GM18858 (cell line): ENCODE measurements around the gene PCBP3.
"Not testable (repeated sequence)": the region's sequence is repeated elsewhere in the genome, so short reads cannot be mapped to it uniquely, and the experiment has no call there.

Experiments used
- ATAC-seq: cut with Tn5 transposase; IDR thresholded peaks from one replicate; pipeline ENCODE4 v1.9.1; 2021; ENCODE audit not compliant: unreplicated experiment

PCBP3 gene

DNA sequence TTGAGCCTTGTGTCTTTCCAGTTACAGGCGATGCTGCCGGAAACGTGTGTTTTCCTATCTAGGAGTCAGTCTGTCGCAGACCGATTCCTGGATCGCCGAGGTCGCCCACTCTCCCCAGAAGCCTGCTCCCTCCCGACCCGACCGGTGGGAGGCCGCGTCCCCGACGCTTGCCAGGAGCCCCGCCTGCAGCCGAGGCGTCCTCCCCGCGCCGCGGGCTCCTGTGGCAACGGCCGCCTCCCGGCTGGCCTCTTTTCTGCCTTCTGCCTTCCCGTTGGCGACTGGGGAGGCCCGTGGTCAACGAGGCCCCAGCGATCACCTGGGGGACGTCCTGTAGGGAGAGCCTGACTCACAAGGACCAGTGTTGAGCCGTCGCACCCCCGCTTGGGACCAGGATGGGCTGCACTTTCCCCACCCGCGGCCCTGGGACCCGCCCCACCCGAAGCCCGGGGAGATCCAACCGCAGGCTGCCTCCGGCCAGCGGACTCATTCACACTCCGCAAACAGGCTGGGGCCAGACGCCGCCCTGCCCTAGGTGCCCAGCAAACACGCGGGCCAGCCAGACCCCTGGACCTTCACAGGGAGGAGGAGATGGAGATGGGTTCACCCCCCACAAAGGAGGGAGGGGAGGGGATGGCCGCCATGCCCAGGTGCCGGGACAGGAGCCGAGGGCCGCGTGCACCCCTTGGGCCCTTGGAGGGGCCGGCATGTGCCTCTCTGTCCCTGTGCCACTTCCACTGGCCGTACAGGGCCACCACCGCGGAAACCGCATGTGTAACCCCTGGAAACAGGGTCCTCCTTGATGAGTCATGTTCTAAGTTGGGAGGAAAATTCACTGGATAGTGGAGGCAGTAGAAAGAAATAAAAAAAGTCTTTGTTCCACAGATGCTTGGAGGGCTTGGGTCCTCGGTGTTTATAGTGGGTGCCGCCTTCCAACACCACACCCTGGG, 330.8 kb downstream of the PCBP3 start:
- no peak for ATAC-seq

DNA sequence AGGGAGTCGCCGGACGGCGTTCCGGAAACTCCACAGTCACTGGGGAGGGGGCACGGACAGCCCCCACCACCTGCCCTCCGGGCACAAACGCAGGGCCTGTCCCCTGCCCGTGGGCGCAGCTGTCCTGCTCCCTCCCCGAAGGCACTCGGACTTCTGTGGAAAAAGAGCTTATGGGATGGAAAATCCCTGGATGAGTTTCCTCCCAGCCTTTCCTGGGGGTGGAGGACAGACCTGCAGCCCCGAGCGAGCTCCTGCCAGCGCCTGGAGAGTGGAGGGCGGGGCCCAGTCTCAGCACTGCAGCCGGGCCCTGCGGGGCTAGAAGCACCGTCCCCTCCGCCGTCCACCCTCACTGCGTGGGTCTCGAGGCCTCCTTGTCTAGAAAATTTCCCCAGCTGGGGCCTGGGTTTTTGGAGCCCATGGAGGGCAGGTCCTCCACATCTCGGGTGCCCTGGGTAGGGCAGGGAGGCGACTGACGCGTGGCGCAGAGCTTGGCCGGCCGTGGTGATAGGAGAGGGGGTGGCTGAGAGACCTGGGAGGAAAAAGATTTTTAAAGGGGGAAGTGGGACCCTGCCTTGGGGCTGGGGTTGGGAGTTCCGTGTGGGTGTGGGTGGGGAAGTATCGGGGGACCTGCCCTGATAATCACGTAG, 331.6 kb downstream of the PCBP3 start:
- ATAC-seq, result no peak

DNA sequence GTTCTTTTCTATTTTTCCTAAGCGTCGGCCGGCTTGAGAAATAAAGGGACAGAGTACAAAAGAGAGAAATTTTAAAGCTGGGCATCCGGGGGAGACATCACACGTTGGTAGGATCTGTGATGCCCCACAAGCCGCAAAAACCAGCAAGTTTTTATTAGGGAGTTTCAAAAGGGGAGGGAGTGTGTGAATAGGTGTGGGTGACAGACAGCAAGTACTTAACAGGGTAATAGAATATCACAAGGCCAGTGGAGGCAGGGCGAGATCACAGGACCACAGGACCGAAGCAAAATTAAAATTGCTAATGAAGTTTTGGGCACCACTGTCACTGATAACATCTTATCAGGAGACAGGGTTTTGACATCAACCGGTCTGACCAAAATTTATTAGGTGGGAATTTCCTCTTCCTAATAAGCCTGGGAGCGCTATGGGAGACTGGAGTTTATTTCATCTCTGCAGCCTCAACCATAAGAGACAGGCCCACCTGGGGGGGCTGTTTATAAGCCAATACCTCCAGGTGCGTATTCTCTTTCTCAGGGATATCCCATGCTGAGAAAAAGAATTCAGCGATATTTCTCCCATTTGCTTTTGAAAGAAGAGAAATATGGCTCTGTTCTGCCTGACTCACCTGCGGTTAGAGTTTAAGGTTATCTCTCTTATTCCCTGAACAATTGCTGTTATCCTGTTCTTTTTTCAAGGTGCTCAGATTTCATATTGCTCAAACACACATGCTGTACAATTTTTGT, 332.3 kb downstream of the PCBP3 start:
- not testable (repeated sequence) for ATAC-seq

DNA sequence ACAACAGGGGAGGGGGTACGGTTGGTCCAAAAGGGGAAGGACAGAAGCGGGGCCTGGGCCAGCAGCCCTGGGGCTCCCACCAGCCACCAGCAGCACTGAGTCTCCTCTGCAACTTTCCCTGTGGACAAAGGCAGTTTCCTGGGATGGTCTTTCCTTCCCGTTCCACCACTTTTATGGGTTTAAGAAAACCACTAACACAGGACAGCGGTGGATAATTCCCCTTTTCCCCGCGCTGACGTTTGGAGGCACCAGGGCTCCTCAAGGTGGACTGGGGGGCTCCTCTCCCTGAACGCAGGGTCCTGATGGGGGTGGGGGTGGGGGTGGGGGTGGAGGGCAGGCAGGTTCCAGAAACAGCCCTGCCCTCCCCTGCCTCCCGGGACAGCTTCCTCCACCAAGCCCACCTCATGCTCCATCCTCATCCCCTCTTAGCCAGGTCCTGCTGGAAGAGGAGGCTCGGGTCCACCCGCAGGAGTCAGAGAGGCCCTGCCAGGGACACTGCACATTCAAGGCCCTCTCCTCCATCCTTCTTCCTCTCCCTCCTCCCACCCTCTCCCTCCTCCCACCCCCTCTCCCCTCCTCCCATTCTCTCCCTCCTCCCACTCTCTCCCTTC, 333.3 kb downstream of the PCBP3 start:
- no peak for ATAC-seq

DNA sequence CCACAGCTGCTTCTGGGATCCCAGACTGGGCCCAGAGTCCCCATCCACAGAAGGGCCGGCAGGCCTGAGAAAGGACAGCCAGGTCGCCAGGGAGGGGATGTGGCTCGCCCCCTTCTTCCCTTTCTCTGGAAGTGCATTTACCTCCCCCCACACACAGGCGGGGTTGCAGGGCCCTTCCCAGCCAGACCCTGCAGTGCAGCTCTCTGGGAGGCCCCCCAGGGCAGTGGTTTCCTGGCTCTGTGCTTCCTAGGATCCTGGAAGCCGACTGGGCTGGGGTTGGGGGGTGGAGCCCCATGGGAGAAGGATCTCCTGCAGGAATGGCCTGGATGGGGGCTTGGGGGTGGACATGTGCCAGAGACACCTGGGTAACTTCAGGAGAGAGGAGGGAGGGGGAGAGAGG, 333.9 kb downstream of the PCBP3 start:
- no peak for ATAC-seq

DNA sequence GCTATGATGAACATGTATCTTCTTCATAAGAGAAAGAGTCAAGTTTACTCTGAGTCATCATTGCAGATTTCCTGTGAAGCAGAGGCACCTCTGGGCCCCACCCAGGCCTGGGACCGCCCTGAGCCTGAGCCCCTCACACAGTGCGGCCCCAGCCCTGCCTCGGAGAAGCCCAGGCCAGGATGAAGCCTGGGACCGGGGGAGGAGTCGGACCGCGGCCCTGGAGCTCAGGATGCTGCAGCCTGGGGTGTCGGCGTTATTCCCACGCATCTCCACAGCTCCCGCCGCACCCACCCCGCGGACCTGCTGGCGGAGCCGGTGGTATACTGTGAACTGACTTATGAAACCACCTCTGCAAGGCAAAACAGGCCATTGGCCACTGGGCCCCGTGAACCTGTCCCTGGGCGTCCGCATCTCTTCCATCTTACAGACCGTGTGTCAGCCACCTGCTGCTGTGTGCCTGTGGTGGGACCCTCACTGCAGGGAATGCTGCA, 335.7 kb downstream of the PCBP3 start:
- no peak for ATAC-seq

DNA sequence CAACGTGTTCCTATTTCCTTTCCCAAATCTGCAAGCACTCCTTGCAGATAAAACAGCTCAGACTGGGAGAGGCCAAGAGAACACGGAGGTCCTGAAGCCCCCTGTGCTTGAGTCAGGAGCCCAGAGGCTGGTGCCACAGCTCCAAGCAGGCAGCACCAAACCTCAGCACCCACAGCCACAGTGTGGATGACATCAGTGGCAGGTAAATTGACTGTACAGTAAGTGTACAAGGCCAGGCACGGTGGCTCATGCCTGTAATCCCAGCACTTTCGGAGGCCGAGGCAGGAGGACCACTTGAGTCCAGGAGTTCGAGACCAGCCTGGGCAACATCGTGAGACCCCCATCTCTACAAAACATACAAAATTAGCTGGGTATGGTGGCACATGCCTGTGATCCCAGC, 336.1 kb downstream of the PCBP3 start:
- no peak for ATAC-seq

DNA sequence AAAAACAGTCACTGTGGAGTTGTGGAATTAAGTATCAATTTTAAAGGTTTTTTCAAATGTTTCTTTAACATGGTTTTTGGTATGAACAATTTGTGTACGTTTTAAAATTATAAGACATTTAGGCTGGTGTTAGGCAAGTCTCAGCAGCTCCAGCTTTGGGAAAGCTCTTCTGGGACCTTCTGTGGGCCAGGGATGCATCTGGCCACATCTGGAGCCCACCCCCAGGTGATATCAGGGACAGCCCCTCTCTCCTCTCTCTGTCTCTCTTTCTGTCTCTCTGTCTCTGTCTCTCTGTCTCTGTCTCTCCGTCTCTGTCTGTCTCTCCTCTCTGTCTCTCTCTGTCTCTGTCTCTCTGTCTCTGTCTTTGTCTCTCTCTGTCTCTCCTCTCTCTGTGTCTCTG, 336.7 kb downstream of the PCBP3 start:
- no peak for ATAC-seq

DNA sequence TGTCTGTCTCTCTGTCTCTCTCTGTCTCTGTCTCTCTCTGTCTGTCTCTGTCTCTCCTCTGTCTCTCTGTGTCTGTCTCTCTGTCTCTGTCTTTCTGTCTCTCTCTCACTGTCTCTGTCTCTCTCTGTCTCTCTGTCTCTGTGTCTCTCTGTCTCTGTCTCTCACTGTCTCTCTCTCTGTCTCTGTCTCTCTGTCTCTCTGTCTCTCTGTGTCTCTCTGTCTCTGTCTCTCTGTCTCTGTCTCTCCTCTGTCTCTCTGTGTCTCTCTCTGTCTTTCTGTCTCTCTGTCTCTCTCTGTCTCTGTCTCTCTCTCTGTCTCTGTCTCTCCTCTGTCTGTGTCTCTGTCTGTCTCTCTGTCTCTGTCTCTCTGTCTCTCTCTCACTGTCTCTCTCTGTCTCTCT, 337.2 kb downstream of the PCBP3 start:
- no peak for ATAC-seq

DNA sequence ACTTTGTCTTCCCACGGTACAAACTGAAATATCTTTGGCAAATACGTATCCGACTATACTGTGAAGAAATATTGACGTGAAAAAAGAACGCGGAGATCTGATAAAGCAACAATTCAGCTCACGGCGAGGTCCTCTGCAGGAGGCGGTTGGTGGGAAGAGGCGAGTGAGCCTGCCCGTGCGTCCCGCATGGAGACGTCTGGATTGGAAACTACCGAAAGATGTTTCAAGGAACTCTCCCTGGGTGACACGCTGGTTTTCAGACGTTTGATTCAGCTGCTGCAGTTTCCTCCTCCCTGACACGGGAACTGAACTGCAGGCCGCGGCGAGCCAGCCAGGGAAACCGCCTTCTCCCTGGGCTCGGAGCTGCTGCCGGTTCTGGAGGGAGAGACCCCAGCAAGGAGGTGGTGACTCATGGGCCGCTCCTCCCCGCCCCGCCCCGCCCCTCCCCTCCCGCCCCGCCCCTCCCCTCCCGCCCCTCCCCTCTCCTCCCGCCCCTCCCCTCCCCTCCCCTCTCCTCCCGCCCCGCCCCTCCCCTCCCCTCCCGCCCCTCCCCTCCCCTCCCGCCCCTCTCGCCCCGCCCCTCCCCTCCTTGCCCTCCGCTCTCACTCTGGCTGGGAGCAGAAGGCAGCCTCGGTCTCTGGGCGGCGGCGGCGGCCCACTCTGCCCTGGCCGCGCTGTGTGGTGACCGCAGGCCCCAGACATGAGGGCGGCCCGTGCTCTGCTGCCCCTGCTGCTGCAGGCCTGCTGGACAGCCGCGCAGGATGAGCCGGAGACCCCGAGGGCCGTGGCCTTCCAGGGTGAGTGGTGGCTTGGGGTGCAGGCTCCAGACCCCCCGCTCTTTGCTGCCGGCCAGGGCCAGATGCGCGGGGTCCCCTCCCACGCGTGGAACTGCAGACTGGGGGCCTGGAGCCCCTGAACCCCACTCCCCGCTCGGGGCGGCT, 337.9 kb downstream of the PCBP3 start, which contains the start of gene COL6A1:
TSS of gene COL6A1 (plus strand) at position 620 of the 941 bp plus-strand sequence. CDS start at position 701, 81 bp downstream.
- no peak for ATAC-seq

DNA sequence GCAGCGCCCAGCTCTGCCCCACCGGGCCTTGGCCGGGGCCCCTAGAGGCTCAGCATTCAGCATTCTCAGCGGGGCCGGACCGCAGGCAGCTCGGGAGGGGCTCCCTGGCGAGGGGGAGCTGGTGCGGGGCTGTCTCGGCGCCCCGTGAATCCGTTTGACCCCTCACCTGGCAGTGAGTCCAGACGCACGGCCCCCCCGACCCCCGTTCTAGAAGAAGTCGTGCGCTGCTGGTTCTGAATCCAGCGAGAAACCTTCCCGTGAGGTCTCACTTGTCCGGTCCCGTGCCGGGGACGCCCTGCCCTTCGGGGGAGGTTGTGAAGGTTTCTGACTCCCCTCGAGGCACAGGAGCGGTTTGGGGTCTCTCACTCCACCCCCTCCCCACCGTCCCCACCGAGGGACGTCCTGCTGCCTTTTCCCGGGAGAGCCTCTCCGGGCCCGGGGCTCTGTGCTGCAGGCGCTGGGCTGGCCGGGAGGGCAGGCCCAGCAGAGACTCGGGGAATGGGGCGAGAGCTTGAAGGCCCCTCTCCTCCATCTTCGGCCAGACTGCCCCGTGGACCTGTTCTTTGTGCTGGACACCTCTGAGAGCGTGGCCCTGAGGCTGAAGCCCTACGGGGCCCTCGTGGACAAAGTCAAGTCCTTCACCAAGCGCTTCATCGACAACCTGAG, 338.7 kb downstream of the PCBP3 start:
- ATAC-seq, result no peak

DNA sequence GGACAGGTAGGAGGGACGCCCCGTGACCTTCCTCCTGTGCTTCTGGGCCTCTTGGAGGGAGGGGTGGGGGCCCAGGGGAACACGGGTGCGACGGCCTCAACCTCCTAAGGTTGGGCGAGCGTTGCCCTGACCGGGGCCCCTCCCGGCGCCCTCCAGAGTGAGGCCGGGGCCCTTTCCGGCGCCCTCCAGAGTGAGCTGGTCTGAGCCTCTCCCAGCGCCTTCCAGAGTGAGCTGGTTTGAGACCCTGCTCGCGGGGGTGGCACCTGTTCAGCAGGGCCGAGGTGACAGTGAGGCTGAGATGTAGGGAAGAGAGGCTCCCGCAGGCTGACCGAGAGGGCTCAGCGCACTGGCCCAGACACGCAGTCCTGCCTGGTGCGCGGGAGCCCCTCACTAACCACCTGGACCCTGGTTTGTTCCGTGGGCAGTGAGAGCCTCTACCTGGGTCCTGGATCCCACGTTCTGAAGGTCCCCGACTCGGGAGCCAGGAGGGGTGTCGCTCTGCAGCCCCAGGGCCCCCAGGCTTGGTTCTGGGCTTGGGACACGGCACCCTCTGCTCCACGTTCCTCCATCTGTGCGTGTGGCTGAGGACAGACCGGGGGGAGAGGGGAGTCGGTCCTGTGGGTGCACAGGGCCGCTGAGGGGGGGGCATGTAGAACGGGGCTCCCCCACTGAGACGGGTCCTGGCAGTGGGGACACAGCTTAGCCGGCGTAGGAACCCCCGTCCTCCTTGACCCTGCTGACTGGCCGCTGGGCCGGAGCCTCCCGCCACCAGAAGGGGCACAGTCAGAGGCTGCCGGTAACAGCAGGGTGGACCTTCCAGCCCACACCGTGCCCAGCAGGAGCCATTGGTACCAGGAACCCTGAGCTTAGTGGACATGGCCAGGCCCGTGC, 339.5 kb downstream of the PCBP3 start:
- no peak for ATAC-seq

DNA sequence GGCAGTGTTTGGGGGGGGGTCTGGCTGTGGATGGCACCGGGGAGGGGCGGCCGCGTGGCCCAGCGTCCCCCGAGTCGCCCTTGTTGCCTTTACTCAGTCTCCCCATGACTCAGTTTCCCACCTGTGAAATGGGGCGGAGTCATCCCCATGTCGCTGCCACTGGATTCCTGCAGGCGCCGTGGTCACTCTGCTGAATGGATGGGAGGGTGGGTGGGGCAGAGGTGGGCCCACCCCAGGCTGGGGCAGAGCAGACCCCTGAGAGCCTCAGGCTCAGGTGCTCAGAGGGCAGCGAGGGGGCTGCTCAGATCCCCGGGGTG, 340.1 kb downstream of the PCBP3 start:
- ATAC-seq, result no peak

DNA sequence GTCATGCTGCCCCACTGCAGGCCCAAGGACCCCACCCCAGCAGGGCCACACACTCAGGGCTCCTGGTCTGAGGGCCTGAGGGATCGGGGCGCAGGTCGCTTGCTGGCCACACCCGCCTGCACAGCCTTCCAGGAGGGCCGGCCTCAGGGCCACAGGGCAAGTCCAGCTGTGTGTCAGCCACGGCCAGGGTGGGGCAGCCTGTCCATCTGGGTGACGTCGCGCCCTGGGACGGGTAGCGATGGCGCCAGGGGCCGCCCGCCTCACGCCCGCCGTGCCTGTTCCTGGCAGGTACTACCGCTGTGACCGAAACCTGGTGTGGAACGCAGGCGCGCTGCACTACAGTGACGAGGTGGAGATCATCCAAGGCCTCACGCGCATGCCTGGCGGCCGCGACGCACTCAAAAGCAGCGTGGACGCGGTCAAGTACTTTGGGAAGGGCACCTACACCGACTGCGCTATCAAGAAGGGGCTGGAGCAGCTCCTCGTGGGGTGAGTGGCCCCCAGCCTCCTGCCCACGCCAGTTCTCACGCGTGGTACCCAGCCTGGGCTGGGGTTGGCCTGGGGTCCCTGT, 340.5 kb downstream of the PCBP3 start:
- ATAC-seq, result no peak

DNA sequence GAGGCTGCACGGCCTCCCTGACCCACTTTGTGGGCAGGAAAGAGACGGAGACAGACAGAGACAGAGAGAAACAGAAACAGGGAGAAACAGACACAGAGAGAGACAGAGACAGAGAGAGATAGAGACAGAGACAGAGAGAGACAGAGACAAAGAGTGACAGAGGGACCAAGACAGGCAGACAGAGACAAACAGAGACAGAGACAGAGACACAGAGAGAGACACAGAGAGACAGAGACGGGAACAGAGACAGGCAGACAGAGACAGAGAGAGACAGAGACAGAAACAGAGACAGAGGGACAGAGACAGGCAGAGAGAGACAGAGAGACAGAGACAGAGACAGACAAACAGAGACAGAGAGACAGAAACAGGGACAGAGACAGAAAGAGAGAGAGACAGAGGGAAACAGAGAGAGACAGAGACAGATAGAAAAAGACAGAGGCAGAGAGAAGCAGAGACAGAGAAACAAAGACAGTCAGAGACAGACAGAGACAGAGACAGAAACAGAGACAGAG, 341.1 kb downstream of the PCBP3 start:
- ATAC-seq, result no peak

DNA sequence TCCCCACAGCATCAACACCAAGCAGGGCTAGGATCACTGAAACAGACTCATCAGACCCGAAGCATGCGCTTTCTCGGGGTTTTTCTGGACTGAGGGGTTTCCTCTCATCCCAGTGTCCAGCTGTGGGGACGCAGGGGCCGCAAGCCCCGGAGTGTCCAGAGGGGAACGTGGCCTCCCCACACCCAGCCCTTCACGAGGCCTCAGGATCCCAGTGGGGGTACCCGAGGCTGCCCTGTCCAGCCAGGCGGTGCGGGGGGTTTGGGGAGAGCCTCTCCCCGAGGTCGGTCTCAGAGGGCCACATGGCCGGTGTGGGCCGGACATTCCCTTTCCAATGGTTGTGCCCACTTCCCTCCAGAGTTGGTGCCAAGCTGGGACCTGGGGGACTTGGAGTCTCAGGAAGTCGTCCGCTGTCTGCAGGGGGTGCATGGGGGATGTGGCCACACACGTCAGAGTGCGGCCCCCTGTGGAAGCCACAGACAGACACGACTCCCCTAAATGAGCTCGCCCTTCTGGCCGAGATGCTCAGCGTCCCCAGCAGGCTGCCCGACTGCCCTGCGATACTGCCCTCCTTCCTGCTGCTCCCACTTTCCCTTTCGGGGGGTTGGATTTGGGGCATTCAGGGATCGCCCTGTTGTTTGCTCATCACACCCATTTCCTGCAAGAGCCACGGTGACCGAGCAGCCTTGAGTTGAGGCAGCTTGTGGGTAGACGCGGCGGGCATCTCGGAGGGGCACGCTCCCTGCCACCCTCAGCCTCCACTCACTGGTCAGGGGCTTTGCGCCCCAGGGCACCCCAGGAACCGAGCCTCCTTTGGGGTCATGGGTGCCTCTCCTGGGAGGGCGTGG, 342.2 kb downstream of the PCBP3 start:
- no peak for ATAC-seq
